Activated CD8-positive, alpha-beta memory T cell treated with anti-CD3 and anti-CD28 coated beads, Interleukin-2, amount 50 U/mL, for 48 hours (primary cell): Measurements from ENCODE around the gene PHF13.

Experiments
- DNase-seq: peaks from one replicate; pipeline ENCODE4 v3.0.0-alpha.2; 2020

PHF13 gene

GRCh38 chr1:6602669-6603237 is 10.8 kb upstream of the PHF13 start, which contains the start of gene KLHL21:
Gene KLHL21, minus strand, starts transcription at chr1:6602869. Its CDS starts 52 bp downstream, at chr1:6602817.
- peak; percentile 94 for DNase-seq

- peak; percentile 83 for DNase-seq
Measured at GRCh38 chr1:6603238-6603914, 10.2 kb upstream of the PHF13 start.

GRCh38 chr1:6603915-6604558 is 9.5 kb upstream of the PHF13 start:
- DNase-seq, result peak; percentile 80

- DNase-seq, result peak; percentile 68
Measured at GRCh38 chr1:6612641-6613360, 730 bp upstream of the PHF13 start.

- peak; percentile 77 for DNase-seq
Measured at GRCh38 chr1:6614019-6614928, 743 bp downstream of the PHF13 start.

GRCh38 chr1:6614929-6615785 is 1.6 kb downstream of the PHF13 start:
- no peak for DNase-seq

GRCh38 chr1:6619045-6619444 is 5.5 kb downstream of the PHF13 start:
- DNase-seq, result no peak

GRCh38 chr1:6621429-6622391 is 8.2 kb downstream of the PHF13 start:
- DNase-seq, result no peak

GRCh38 chr1:6622396-6623152 is 9.0 kb downstream of the PHF13 start:
- DNase-seq, result no peak

GRCh38 chr1:6623269-6623965 is 9.9 kb downstream of the PHF13 start:
- DNase-seq, result no peak

- DNase-seq, result peak; percentile 95
Measured at GRCh38 chr1:6624710-6625583, 11.4 kb downstream of the PHF13 start, which contains the start of gene THAP3. Gene THAP3, plus strand, starts transcription at chr1:6624868. Its CDS starts 351 bp downstream, at chr1:6625219.

GRCh38 chr1:6625584-6626149 is 12.1 kb downstream of the PHF13 start:
- no peak for DNase-seq

GRCh38 chr1:6627031-6627430 is 13.5 kb downstream of the PHF13 start:
- no peak for DNase-seq

- DNase-seq, result no peak
Measured at GRCh38 chr1:6627841-6628545, 14.5 kb downstream of the PHF13 start.

- DNase-seq, result no peak
Measured at GRCh38 chr1:6628971-6629479, 15.5 kb downstream of the PHF13 start.

GRCh38 chr1:6630027-6630426 is 16.5 kb downstream of the PHF13 start:
- DNase-seq, result no peak
